Rectal smooth muscle tissue (tissue), 1 donor: Measurements from ENCODE around the gene VSIG10L.

Experiments used
- H3K27ac ChIP-seq: one replicate; pipeline ENCODE4 v1.7.0; 2013; ENCODE audit warnings: low read depth, low read length, inconsistent platforms
- H3K27me3 ChIP-seq: one replicate; pipeline ENCODE4 v1.7.0; 2013; ENCODE audit warnings: low read length; ENCODE audit not compliant: control insufficient read depth, insufficient read depth
- H3K36me3 ChIP-seq: one replicate; pipeline ENCODE4 v1.7.0; 2013; ENCODE audit warnings: low read length; ENCODE audit not compliant: control insufficient read depth, insufficient read depth
- H3K4me1 ChIP-seq: one replicate; pipeline ENCODE4 v1.7.0; 2013; ENCODE audit warnings: low read length; ENCODE audit not compliant: control insufficient read depth, insufficient read depth
- H3K4me3 ChIP-seq: one replicate; pipeline ENCODE4 v1.7.0; 2013; ENCODE audit warnings: low read length
- H3K9ac ChIP-seq: one replicate; pipeline ENCODE4 v1.7.0; 2013; ENCODE audit warnings: low read length

Gene VSIG10L

GRCh38 chr19:51316688-51317087 lies 25.3 kb downstream of the VSIG10L start:
- peaks cover 3% of the 10 kb centered on the region for H3K27me3 ChIP-seq
- no peak overlapping the region for H3K27ac ChIP-seq
- H3K9ac ChIP-seq, result no peak overlapping the region
- no peaks in the 10 kb centered on the region for H3K4me1 ChIP-seq
- no peak overlapping the region for H3K4me3 ChIP-seq
- no peaks in the 10 kb centered on the region for H3K36me3 ChIP-seq

- Histone ChIP-seq H3K9ac (no peak within 1 kb of the TSS), H3K27ac (no peak within 1 kb of the TSS), H3K4me3 (no peak within 1 kb of the TSS)
Measured at GRCh38 chr19:51311351-51312257, 30.3 kb downstream of the VSIG10L start, which contains the start of gene IGLON5. TSS of gene IGLON5 (plus strand) at chr19:51311644. CDS start at chr19:51311848, 204 bp downstream.

GRCh38 chr19:51305479-51305878 lies 36.5 kb downstream of the VSIG10L start:
- Histone ChIP-seq H3K36me3 (no peaks in the 10 kb centered on the region), H3K27ac (no peak overlapping the region), H3K9ac (no peak overlapping the region), H3K4me1 (no peaks in the 10 kb centered on the region), H3K27me3 (no peaks in the 10 kb centered on the region), H3K4me3 (no peak overlapping the region)

More at GRCh38 chr19:51311351-51312257, 30.3 kb downstream of the VSIG10L start, which contains the start of gene IGLON5:
- H3K36me3 ChIP-seq, result no peaks in the 10 kb centered on the region
- peaks cover 3% of the 10 kb centered on the region for H3K27me3 ChIP-seq
- H3K4me1 ChIP-seq, result no peaks in the 10 kb centered on the region

- Histone ChIP-seq H3K36me3 (no peaks in the 10 kb centered on the region), H3K27ac (no peak overlapping the region), H3K4me1 (no peaks in the 10 kb centered on the region), H3K27me3 (no peaks in the 10 kb centered on the region), H3K9ac (no peak overlapping the region), H3K4me3 (no peak overlapping the region)
Measured at GRCh38 chr19:51301266-51301665, 40.7 kb downstream of the VSIG10L start.

- H3K27me3 ChIP-seq, result peaks cover 2% of the 10 kb centered on the region
- H3K36me3 ChIP-seq, result no peaks in the 10 kb centered on the region
- H3K9ac ChIP-seq, result no peak overlapping the region
- no peak overlapping the region for H3K27ac ChIP-seq
- H3K4me1 ChIP-seq, result no peaks in the 10 kb centered on the region
- no peak overlapping the region for H3K4me3 ChIP-seq
Measured at GRCh38 chr19:51297406-51297805, 44.5 kb downstream of the VSIG10L start.

GRCh38 chr19:51296336-51297093 lies 45.4 kb downstream of the VSIG10L start:
- H3K9ac ChIP-seq, result no peak overlapping the region
- peaks cover 2% of the 10 kb centered on the region for H3K27me3 ChIP-seq
- H3K4me3 ChIP-seq, result no peak overlapping the region
- H3K4me1 ChIP-seq, result no peaks in the 10 kb centered on the region
- H3K27ac ChIP-seq, result no peak overlapping the region
- no peaks in the 10 kb centered on the region for H3K36me3 ChIP-seq

GRCh38 chr19:51295382-51296126 lies 46.4 kb downstream of the VSIG10L start:
- Histone ChIP-seq H3K27ac (no peak overlapping the region), H3K36me3 (no peaks in the 10 kb centered on the region), H3K4me3 (no peak overlapping the region), H3K27me3 (peaks cover 2% of the 10 kb centered on the region), H3K4me1 (no peaks in the 10 kb centered on the region), H3K9ac (no peak overlapping the region)

- Histone ChIP-seq H3K36me3 (no peaks in the 10 kb centered on the region), H3K27me3 (peaks cover 2% of the 10 kb centered on the region), H3K9ac (no peak overlapping the region), H3K27ac (no peak overlapping the region), H3K4me3 (no peak overlapping the region), H3K4me1 (no peaks in the 10 kb centered on the region)
Measured at GRCh38 chr19:51294977-51295375, 47.0 kb downstream of the VSIG10L start.

GRCh38 chr19:51294211-51294976 lies 47.5 kb downstream of the VSIG10L start:
- H3K27me3 ChIP-seq, result peaks cover 2% of the 10 kb centered on the region
- H3K36me3 ChIP-seq, result no peaks in the 10 kb centered on the region
- H3K9ac ChIP-seq, result no peak overlapping the region
- no peak overlapping the region for H3K27ac ChIP-seq
- no peak overlapping the region for H3K4me3 ChIP-seq
- no peaks in the 10 kb centered on the region for H3K4me1 ChIP-seq

- Histone ChIP-seq H3K9ac (no peak overlapping the region), H3K4me3 (no peak overlapping the region), H3K27ac (no peak overlapping the region), H3K4me1 (no peaks in the 10 kb centered on the region), H3K27me3 (peaks cover 2% of the 10 kb centered on the region), H3K36me3 (no peaks in the 10 kb centered on the region)
Measured at GRCh38 chr19:51293571-51294210, 48.2 kb downstream of the VSIG10L start.

GRCh38 chr19:51292971-51293370 lies 49.0 kb downstream of the VSIG10L start:
- Histone ChIP-seq H3K9ac (no peak overlapping the region), H3K4me1 (no peaks in the 10 kb centered on the region), H3K27ac (no peak overlapping the region), H3K4me3 (no peak overlapping the region), H3K36me3 (no peaks in the 10 kb centered on the region), H3K27me3 (peaks cover 2% of the 10 kb centered on the region)
